Ishikawa (cell line): ENCODE results near the gene OMA1.

Experiments
- CEBPB ChIP-seq: IDR thresholded peaks from 2 replicates; pipeline ENCODE4 v1.6.1; 2012
- CREB1 ChIP-seq: IDR thresholded peaks from 2 replicates; pipeline ENCODE4 v1.6.1; 2012; ENCODE audit warnings: low read depth
- EGR1 ChIP-seq: IDR thresholded peaks from 2 replicates; pipeline ENCODE4 v1.6.1; 2012
- EP300 ChIP-seq: IDR thresholded peaks from 2 replicates; pipeline ENCODE4 v1.6.1; 2012; ENCODE audit warnings: borderline replicate concordance
- FOXM1 ChIP-seq: IDR thresholded peaks from 2 replicates; pipeline ENCODE4 v1.6.1; 2012; ENCODE audit warnings: low read depth, borderline replicate concordance
- MAX ChIP-seq: IDR thresholded peaks from 2 replicates; pipeline ENCODE4 v1.6.1; 2012
- NFIC ChIP-seq: IDR thresholded peaks from 2 replicates; pipeline ENCODE4 v1.6.1; 2012
- RAD21 ChIP-seq: IDR thresholded peaks from 2 replicates; pipeline ENCODE4 v1.6.1; 2012; ENCODE audit warnings: low read depth
- REST ChIP-seq: IDR thresholded peaks from 2 replicates; pipeline ENCODE4 v1.6.1; 2012; ENCODE audit warnings: low read depth, mild to moderate bottlenecking
- TAF1 ChIP-seq: IDR thresholded peaks from 2 replicates; pipeline ENCODE4 v1.6.1; 2012; ENCODE audit warnings: low read depth, mild to moderate bottlenecking
- TCF12 ChIP-seq: IDR thresholded peaks from 2 replicates; pipeline ENCODE4 v1.6.1; 2012; ENCODE audit warnings: low read depth
- TEAD4 ChIP-seq: IDR thresholded peaks from 2 replicates; pipeline ENCODE4 v1.6.1; 2012
- YY1 ChIP-seq: IDR thresholded peaks from 2 replicates; pipeline ENCODE4 v1.6.1; 2012; ENCODE audit warnings: low read depth
- ZBTB7A ChIP-seq: IDR thresholded peaks from 2 replicates; pipeline ENCODE4 v1.6.1; 2012; ENCODE audit warnings: low read depth
- TF ChIP-seq, protein P1 (sequence below): IDR thresholded peaks from 2 replicates; pipeline ENCODE4 v1.6.1; 2012

Gene OMA1

DNA sequence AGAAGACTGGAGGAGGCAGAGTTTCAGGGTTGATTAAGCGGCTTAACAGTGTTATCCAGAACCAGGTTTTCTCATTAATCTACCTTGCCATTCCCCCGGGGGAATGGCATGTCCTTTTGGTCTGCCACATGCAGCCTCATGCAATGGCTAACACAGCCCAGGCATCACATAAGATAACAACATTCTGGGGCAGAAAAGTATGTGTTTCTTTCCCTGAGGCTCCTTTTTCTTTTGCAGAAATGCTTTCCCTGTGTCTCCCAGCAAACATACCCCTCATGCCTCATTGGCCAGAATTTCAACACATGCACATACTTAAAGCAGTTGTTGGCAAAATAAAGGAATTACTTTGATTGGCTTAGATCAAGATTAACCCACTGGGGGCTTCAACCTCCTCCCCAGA is 98.6 kb downstream of the OMA1 start:
- TF ChIP-seq EP300: no peak
- no peak for TF ChIP-seq REST
- TF ChIP-seq CREB1: no peak
- no peak for TF ChIP-seq EGR1
- no peak for TF ChIP-seq MAX
- TF ChIP-seq TCF12: no peak
- no peak for TF ChIP-seq FOXM1
- TF ChIP-seq CEBPB: no peak
- TF ChIP-seq TEAD4: no peak
- no peak for TF ChIP-seq YY1
- TF ChIP-seq ZBTB7A: no peak
- TF ChIP-seq NFIC: no peak

GRCh38 chr1:58447042-58447441 is 99.5 kb downstream of the OMA1 start:
- TF ChIP-seq RAD21 (no peak), EGR1 (no peak), ZBTB7A (no peak), REST (no peak), MAX (no peak)

- no peak for TF ChIP-seq ZBTB7A
- no peak for TF ChIP-seq RAD21
- no peak for TF ChIP-seq EGR1
- TF ChIP-seq, protein P1, sequence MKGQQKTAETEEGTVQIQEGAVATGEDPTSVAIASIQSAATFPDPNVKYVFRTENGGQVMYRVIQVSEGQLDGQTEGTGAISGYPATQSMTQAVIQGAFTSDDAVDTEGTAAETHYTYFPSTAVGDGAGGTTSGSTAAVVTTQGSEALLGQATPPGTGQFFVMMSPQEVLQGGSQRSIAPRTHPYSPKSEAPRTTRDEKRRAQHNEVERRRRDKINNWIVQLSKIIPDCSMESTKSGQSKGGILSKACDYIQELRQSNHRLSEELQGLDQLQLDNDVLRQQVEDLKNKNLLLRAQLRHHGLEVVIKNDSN: no peak
- no peak for TF ChIP-seq CREB1
- no peak for TF ChIP-seq EP300
- TF ChIP-seq CEBPB: no peak
- no peak for TF ChIP-seq MAX
- TF ChIP-seq YY1: no peak
- no peak for TF ChIP-seq TCF12
- TF ChIP-seq TAF1: no peak
- no peak for TF ChIP-seq REST
- TF ChIP-seq TEAD4: no peak
- no peak for TF ChIP-seq FOXM1
- no peak for TF ChIP-seq NFIC
These were observed 100.2 kb downstream of the OMA1 start for GRCh38 chr1:58446368-58446767.

- TF ChIP-seq MAX: no peak
- no peak for TF ChIP-seq TEAD4
- TF ChIP-seq, protein P1: no peak
- TF ChIP-seq EP300: no peak
- TF ChIP-seq REST: no peak
- TF ChIP-seq FOXM1: no peak
- no peak for TF ChIP-seq YY1
- no peak for TF ChIP-seq NFIC
These were observed 102.3 kb downstream of the OMA1 start for GRCh38 chr1:58443986-58444868.
